LNCAP (cell line): ENCODE results near the gene CORO7.

Experiments used
- CTCF ChIP-seq: fragments of 450-650 bp; IDR thresholded peaks from 2 replicates; pipeline ENCODE4 v1.5.1; 2017; ENCODE audit warnings: mild to moderate bottlenecking

The CORO7 gene

GRCh38 chr16:4425378-4426020 lies 9.1 kb upstream of the CORO7 start, which contains the start of gene DNAJA3:
TSS of gene DNAJA3 (plus strand) at chr16:4425868. CDS start at chr16:4425882, 14 bp downstream.
- TF ChIP-seq CTCF, result no peak

- no peak for TF ChIP-seq CTCF
Measured at GRCh38 chr16:4420505-4421105, 4.2 kb upstream of the CORO7 start.

- TF ChIP-seq CTCF, result no peak
Measured at GRCh38 chr16:4419402-4419959, 3.1 kb upstream of the CORO7 start.

- TF ChIP-seq CTCF, result no peak
Measured at GRCh38 chr16:4415538-4416199, 727 bp downstream of the CORO7 start.

- no peak for TF ChIP-seq CTCF
Measured at GRCh38 chr16:4414187-4414917, 2.0 kb downstream of the CORO7 start.

GRCh38 chr16:4412854-4413253 lies 3.5 kb downstream of the CORO7 start:
- no peak for TF ChIP-seq CTCF

GRCh38 chr16:4412159-4412558 lies 4.2 kb downstream of the CORO7 start:
- TF ChIP-seq CTCF, result no peak
